ENCODE results near the gene CTDSPL.

The CTDSPL gene

DNA sequence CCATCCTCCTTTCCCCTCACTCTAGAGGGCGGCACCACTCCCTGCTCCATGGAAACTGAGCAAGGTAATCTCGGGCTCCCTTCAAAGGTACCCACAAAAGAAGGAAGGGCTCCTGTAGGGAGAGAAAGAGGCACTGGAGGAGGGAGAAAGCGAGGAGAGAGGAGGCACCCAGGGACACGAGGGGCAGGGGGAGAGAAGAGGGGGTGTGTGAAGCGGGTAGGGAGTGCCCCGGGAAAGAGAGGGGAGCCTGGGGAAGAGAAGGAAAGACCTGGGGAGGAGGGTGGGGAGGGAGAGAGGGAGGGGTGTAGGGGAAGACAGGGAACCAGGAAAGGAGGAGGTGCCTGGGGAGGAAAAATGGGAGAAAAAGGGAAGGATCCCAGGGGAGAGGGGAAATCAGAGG is 129.4 kb downstream of the CTDSPL start:
- DNase-seq: no peak

DNA sequence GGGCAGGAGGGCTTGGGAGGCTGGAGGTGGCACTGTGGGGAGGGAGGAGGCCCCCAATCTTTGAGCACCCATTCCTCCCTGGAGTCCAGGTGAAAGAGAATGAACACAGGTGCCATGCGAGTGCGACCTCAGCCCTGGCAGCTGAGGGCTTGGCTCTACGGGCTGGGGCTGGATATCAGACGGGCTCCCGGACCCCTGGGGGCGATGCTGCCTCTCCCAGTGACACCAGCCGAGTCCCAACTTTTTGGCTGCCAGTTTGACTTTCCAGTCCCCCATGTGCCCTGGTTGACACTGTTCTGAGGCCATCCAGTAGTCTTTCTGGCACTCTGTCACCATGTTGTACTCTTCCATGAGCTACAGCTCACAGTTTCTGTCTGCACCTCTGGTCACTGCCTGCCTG is 130.1 kb downstream of the CTDSPL start:
- no peak for DNase-seq

DNA sequence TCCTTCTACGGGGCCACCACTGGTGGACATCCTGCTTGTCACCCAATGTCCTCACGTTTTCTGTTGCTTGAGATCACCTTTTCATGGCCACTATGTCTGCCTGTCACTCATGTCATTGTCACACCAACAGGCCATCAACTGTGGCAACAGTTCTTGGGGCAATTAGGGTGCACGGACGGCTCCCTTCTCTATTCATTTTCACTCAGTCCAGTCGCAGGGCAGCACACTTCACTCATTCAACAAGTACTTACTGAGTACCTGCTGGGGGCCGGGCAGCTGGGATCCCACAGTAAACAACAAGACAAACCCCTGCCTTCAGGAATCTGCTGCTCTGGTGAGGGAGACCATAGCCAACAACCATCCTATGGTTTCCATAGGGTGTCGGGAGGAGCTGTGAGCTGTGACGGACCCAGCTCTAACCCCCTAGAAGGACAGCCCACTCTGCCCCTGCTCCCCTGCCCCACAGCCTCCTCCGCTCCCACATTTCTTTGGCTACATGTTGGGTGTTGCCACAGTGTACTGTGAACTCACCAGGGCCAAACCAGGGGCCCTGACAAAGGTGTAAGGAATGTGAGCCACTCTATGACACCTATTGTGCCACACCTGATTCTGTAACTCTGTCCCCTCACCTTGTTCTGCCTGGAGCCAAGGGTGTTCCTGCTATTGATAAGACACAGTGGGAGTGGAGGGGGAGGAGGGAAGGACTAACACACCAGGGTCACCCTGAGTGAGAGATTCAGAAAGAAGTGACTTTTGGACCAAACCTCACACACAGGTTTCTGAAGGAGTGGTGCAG is 130.8 kb downstream of the CTDSPL start:
- DNase-seq: no peak

DNA sequence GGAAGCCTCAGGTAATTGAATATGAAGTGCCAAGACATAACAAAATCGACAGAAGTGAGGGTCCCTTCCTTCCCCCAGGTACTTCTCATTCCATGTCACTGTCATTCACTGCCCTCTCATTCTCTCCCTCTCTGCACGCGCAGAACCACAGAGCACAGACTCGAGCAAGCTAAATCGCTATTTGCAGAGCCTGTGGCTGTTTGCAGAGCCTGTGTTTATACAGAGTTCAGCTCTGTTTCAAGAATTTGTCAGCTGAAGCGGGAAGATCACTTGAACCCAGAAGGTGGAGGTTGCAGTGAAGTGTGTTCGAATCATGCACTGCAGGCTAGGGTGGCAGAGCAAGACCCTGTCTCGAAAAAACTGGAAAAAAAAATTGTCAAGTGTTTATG is 131.4 kb downstream of the CTDSPL start:
- no peak for DNase-seq

DNA sequence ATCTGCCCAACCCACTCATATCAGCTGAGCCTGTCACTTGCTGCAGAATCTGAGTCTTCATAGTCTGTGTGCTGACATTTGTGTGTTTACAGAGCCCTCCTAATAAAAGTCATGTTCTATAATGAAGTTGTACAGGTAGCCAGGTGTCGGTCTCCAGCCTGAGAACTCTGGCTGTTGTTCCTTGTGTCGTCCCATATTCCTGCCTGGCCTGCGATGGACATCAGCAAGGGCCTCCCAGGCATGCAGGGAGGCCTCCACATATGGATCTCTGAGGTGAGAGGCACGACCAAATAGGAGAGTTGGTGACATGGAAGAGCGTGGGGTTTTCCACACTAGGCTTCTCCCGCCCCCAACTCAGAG is 131.8 kb downstream of the CTDSPL start:
- no peak for DNase-seq

DNA sequence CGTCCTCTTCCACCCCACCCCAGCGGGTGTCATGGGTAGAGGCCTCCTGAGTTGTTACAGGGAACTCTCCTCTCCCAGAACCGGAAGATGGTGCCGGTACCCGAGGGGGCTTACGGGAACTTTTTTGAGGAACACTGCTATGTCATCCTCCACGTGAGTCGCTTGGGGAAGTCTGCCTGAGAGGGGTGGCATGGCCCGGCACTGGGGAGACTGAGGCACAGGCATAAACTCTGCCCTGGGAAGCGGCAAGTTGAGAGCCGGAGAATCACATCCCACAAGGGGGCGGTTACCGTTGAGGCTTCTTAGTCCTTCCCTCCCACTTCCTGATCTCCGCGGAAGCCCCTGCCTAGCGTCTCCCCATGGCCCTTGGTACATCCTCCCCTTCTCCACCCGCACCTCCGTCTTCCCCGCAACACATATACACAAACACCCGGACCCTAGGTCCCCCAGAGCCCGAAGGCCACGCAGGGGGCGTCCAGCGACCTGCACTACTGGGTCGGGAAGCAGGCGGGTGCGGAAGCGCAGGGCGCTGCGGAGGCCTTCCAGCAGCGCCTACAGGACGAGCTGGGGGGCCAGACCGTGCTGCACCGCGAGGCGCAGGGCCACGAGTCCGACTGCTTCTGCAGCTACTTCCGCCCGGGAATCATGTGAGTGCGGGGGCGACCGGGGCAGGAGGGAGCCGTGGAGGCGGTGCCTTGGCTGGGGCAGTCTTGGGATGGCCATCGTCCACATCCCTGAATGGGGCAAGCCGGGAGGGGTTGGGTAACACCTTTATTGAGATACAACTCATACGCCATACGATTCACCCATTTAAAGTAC is 132.3 kb downstream of the CTDSPL start:
- DNase-seq: peak; percentile 67

DNA sequence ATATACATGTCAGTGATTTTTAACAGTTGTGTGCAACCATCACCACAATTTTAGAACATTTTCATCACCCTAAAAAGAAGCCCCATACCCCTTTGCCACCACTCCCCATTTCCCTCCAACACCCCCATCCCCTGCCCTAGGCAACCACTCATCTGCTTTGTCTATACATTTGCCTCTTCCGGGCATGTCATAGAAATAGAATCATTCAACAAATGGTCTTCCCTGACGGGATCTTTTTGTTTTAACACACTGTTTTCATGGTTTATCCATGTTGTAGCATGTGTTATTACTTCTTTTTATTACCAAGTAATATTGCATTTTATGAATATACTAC is 132.9 kb downstream of the CTDSPL start:
- no peak for DNase-seq

DNA sequence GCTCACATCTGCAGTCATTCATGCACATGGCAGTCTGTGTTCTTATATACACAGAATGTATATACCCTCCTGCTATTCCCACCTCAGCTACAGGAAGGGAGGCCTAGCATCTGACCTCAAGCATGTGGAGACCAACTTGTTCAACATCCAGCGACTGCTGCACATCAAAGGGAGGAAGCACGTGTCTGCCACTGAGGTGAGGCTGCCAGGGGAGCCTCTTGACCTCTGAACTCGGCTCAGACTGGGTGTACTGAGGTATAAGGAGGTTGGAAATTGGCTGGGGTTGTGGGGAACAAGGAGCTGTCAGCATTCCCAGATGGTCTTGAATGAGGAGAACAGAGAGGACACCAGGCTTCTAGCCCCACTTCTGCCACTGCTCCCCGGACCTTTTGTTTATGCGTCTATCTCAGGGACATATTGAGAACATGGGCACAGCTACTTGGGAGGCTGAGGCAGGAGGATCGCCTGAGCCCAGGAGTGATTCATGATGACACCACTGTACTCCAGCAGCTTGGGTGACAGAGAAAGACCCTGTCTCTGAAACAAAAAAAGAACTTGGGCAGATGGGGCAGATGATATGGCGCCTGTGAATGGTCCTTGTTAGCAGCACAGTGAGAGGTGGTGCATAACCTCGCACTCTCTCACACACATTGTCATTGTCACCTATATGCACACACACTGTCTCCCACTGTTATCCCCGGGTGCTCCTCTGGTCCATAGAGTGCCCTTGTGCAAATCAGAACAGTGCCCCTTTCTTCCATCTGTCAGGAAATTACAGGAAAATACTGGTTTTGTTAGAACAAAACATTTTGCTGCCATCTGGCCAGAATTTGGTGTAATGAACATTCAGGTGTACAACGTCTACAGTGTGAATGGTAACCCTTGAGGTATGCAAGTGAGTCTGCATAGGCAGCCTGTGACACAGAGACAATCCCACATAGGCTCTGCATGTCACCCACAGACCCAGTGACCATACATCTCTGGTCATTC is 134.3 kb downstream of the CTDSPL start:
- DNase-seq: no peak

DNA sequence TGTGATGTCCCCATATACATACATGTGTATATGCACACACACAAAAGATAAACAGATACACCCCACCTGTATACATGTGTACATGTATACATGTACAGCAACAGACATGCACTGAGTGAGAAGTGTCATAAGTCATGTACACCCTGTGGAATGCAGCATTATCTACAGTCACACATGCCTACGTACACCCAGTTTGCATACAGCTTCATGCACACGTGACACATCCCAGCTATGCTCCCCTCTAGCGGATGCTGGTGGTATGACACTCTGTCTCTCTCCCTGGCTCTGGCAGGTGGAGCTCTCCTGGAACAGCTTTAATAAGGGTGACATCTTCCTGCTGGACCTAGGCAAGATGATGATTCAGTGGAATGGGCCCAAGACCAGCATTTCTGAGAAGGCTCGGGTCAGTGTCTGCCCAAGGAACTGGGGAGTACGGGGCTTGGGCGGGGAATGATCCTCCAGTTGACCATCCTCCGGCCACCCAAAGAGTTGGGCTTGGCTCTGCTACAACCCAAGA is 135.2 kb downstream of the CTDSPL start:
- peak; percentile 57 for DNase-seq

DNA sequence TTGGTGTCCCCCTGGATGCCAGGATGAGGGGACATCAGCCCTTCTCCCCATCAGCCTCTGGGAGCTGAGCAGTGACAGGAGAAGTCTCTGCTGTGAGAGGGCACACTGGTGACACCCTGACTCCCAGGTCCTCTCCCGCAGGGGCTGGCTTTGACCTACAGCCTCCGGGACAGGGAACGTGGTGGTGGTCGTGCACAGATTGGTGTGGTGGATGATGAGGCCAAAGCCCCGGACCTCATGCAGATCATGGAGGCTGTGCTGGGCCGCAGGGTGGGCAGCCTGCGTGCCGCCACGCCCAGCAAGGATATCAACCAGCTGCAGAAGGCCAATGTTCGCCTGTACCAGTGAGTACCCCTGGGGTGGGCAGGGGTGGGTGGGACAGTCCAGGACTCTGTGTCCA is 135.7 kb downstream of the CTDSPL start:
- no peak for DNase-seq

DNA sequence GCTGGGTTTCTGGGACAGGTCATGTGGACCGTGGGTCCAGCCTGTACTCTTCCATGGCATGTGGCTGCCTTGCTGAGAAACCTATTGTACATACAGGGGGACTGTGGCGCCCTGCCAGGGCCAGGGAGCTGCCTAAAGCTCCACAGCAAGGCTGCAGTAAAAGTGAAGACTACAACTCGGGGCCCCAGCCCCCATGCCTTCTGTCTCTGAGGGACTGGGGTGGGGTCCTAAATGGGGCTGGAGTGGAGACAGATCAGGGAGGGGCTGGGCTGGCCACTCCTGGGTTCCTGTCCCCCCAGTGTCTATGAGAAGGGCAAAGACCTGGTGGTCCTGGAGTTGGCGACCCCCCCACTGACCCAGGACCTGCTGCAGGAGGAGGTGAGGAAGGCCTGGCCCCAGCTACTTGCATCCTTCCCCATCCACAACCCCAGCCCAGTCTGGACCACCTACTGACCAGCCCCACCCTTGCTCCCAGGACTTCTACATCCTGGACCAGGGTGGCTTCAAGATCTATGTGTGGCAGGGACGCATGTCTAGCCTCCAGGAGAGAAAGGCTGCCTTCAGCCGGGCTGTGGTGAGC is 136.2 kb downstream of the CTDSPL start:
- DNase-seq: no peak

DNA sequence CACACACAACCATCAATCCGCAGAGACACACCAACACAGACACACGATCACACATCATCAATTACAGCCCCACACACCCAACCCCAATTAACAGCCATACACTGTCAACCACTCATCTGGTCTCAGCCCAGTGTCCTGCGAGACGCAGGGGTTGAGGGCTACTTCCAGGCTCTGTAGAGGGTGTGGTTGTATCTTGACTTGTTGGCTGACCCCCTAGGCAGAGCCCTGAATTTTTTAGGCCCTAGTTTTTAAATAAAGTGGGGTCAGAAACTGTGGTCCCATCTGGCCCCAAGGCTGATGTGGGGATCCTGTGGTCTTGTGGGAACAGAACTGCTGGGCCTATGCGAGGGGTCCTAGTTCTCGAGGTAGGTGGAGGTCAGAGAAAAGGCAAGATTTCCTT is 138.2 kb downstream of the CTDSPL start:
- no peak for DNase-seq

DNA sequence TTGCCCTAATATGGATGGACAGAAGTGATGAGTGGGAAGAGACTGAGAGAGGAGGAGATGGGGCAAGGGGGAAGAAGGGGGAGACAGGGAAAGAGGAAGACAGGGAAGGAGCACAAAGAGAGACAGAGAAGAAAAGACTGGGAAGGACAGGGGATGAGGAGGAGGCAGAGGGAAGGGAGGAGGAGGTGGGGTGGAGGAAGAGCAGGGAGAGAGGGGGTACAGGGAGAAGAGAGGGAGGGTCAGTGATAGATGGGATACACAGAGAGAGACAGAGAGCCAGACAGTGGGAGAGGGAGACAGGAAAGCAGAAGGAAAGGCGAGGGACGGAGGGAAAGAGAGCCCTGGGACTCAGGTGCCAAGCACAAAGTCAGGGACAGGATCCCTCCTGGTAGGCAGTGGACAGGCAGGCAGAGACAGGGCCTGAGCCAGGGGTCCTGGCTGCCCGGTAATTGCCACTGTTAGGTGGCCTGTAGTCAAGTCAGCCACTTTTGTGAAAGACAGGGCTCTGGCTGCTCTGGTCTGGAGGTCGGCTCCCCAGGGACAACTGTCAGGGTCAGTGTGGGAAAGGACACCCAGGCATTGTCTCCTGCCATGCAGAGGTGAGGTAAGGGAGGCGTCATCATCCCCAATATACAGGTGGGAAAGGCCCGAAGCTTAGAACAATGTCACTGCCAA is 138.7 kb downstream of the CTDSPL start:
- DNase-seq: no peak

DNA sequence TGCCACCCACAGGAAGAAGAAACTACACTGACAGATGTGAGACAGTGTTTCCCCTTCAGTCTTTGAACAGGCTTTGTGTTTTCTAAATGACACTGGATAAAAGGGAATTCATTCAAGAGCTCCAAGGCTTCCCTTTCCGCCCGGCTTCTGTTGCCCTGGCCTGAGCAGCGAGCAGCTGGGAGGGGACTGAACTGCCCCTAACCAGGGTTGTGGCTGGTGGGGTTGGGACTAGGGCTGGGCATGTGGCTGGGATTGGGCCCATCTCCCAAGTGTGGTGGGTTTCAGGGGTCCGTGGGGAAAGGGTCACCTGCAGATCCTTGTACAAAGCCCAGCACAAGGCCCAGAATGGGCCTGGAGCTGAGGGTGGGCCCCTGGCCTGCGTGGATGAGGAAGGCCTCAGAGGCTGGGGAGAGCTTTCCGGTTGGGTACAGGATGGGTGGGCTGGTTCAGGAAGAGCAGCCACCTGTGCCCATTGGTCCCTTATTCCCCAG is 139.3 kb downstream of the CTDSPL start:
- no peak for DNase-seq

DNA sequence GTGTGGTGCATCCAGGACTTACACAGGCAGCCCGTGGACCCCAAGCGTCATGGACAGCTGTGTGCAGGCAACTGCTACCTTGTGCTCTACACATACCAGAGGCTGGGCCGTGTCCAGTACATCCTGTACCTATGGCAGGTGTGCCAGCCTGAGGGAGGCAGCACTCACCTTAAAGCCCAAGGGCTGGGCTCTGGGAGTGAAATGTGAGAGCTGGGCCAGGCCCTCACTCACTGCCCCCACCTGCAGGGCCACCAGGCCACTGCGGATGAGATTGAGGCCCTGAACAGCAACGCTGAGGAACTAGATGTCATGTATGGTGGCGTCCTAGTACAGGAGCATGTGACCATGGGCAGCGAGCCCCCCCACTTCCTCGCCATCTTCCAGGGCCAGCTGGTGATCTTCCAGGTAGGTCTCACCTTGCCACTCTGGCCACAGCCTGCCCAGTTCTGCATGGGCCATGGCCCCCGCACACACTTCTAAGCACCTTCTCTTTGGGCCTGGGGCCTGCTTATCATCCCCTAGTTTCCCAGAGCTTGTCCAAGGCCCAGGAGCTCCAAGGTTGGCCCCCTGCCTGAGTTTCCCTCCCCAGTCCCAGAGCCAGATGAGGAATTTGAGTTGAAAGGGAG is 139.9 kb downstream of the CTDSPL start:
- no peak for DNase-seq

DNA sequence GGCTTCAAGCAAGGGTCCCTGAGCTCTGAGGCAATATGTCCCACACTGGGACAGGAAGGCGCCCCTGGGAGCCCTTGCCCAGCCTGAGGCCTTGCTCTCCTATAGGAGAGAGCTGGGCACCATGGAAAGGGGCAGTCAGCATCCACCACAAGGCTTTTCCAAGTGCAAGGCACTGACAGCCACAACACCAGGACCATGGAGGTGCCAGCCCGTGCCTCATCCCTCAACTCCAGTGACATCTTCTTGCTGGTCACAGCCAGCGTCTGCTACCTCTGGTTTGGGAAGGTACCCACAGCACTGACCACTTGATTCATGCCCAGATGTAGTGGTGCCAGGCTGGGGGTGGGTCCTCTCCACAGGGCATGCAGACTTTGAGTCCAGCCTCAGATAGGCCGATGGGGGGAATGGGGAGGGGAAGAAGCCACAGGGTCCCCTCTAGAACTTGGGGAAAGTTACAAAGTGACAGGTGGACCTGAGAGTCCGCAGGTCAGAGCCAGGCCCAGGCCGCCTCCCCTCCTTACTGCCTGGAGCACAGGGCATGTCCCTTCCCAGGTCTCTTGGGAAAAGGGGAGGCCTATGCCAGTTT is 140.7 kb downstream of the CTDSPL start:
- DNase-seq: no peak

DNA sequence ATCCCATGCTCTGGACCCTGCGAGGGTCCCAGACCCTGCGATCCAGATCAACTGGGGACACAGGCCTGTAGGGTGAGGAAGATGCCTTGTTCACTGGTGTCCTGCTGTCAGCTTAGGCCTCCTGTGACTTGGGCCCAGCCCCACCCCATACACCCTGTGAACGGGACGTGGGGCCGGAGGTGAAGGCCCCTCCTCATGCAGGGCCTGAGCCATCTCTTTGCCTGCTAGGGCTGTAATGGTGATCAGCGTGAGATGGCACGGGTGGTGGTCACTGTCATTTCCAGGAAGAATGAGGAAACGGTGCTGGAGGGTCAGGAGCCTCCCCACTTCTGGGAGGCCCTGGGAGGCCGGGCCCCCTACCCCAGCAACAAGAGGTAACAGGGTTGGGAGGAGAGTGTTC is 141.3 kb downstream of the CTDSPL start:
- no peak for DNase-seq

DNA sequence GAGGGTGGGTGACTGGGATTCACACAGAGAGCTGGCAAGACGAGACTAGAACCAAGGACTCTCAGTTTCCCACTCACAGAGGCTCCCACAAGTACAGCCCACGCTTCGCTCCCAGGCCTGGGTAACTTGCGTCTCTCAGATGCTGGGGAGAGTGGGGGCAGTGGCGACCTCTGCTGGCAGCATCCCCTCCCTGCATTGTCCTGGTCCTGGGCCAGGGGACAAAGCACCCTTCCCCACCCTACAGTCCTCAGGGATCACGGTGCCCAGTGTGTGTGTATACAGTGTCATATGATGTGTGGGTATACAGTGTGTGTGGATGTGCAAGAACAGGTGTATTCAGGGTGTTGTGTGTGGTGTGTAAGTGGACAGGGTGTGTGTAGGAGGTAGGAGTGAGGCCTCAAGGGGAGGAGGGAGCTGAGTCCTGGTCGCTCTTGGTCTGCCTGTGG is 141.7 kb downstream of the CTDSPL start:
- peak; percentile 9 for DNase-seq

DNA sequence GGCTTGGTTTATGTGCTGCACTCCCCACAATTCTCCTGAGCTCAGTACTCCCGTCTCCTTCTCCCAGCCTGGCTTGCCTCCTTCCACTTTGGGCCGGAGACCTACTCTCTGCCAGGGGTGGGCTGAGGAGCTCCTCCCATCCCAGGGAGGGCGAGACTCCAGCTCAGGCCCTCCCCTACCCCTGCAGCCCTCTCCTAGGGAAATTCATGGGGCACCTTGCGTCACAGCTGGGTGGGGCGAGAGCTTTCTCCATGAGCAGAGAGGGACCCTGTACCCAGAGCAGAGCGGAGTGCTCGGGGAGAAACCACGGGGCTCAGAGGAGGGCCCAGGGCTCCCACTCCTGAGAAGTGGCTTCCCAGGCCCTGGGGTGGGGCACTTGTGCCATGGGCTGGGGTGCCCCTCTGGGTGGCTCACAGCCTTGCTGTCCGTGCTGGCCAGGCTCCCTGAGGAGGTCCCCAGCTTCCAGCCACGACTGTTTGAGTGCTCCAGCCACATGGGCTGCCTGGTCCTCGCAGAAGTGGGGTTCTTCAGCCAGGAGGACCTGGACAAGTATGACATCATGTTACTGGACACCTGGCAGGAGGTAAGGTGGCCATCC is 142.2 kb downstream of the CTDSPL start:
- no peak for DNase-seq

DNA sequence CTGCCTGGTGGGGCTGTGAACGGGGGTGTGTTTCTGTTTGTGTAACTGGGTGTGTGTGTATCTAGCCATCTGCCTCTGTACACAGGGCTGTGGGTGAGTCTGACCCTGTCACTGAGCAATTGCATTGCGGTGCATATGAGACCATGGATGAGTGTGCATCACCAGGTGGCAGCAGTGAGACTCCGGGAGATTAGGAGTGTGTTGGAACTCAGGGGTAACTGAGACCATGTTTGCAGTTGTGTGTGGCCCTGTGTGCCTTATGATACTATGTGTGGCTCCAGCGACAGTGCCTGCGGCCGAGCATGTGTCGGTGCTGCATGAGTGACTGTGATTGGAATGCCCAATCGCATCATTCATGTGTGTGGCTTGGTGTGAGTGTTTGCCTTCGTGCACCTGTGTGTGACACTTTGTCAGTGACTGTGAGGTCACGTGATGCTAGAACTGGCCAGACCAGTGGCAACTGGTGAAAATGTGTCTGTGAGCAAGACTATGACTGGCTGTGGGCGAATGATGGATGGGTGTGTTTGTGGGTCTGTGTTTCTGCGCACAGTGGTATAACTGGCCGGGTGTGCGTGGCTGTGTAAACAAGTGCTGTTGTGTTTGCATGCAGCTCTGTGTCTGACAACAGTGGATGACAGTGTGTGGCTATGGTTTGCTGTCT is 142.9 kb downstream of the CTDSPL start:
- DNase-seq: peak; percentile 48
